OCI-LY7 (cell line): ENCODE results near the gene HSD17B4. TPM values are rescaled to one million over a fixed set of nuclear protein-coding genes. Genes with fewer than 3 reads are reported as not detected.
A peak's percentile ranks its signal among the peaks of the same experiment; 100 is the strongest.

Source experiments
- BruUV-seq: library from RNA; stranded (reverse); fragments of 400-500 nt; replicated peaks from 2 replicates; lab custom pipeline; 2021; lab: Mats Ljungman, UMichigan
- CTCF ChIA-PET: fragments of 300-600 bp; sonication (Branson Sonifier 250); formaldehyde crosslinking; loops from one replicate; lab custom pipeline; 2022; ENCODE audit warnings: antibody characterized with exemption; ENCODE audit not compliant: unreplicated experiment; lab: Charles Lee
- POLR2A ChIA-PET: fragments of 300-600 bp; sonication (Branson Sonifier 250); formaldehyde crosslinking; loops from one replicate; lab custom pipeline; 2022; ENCODE audit warnings: antibody characterized with exemption; lab: Charles Lee
- DNase-seq: peaks from one replicate; pipeline ENCODE4 v3.0.0-alpha.2; 2015; ENCODE audit warnings: low spot score
- H2AFZ ChIP-seq: fragments of 200-600 bp; sonication (generic), shearing (Covaris generic); 2 replicates; pipeline ENCODE4 v1.6.1; 2014; ENCODE audit warnings: mild to moderate bottlenecking, antibody characterized with exemption, low read length, moderate library complexity
- H3K27ac ChIP-seq: fragments of 200-600 bp; sonication (generic); 2 replicates; pipeline ENCODE4 v1.5.1; 2014; ENCODE audit warnings: mixed run types, low read depth, mild to moderate bottlenecking, moderate library complexity, low read length, inconsistent platforms; ENCODE audit not compliant: poor library complexity, severe bottlenecking
- H3K36me3 ChIP-seq: fragments of 200-600 bp; sonication (generic); 2 replicates; pipeline ENCODE4 v1.6.1; 2014; ENCODE audit warnings: mild to moderate bottlenecking, antibody characterized with exemption, low read length, moderate library complexity, mixed read lengths; ENCODE audit not compliant: insufficient read depth
- H3K4me1 ChIP-seq: fragments of 200-600 bp; sonication (generic); 2 replicates; pipeline ENCODE4 v1.5.1; 2014; ENCODE audit warnings: mild to moderate bottlenecking, low read length; ENCODE audit not compliant: insufficient read depth, poor library complexity, severe bottlenecking
- H3K4me2 ChIP-seq: fragments of 200-600 bp; sonication (generic); 2 replicates; pipeline ENCODE4 v1.6.1; 2014; ENCODE audit warnings: mild to moderate bottlenecking, low read length
- H3K4me3 ChIP-seq: fragments of 200-600 bp; sonication (generic); 2 replicates; pipeline ENCODE4 v1.5.1; 2014; ENCODE audit warnings: mild to moderate bottlenecking, low read depth, low read length; ENCODE audit not compliant: poor library complexity, severe bottlenecking
- H3K79me2 ChIP-seq: fragments of 200-600 bp; sonication (generic); 2 replicates; pipeline ENCODE4 v1.6.1; 2016; ENCODE audit warnings: low read depth, mild to moderate bottlenecking, low read length, moderate library complexity, mixed read lengths; ENCODE audit not compliant: insufficient read depth
- H3K9me2 ChIP-seq: fragments of 200-600 bp; sonication (generic); 2 replicates; pipeline ENCODE4 v1.6.1; 2016; ENCODE audit warnings: mild to moderate bottlenecking, low read length, mixed read lengths; ENCODE audit not compliant: insufficient read depth
- H3K9me3 ChIP-seq: fragments of 200-600 bp; sonication (generic); 2 replicates; pipeline ENCODE4 v1.6.1; 2014; ENCODE audit warnings: mild to moderate bottlenecking, mixed run types, low read length, mixed read lengths
- H4K20me1 ChIP-seq: fragments of 200-600 bp; sonication (generic); 2 replicates; pipeline ENCODE4 v1.6.1; 2014; ENCODE audit warnings: mild to moderate bottlenecking, antibody characterized with exemption, low read length, moderate library complexity, mixed read lengths; ENCODE audit not compliant: insufficient read depth
- EZH2phosphoT487 ChIP-seq: fragments of 200-600 bp; sonication (generic); IDR thresholded peaks from 2 replicates; pipeline ENCODE4 v1.6.1; 2018; ENCODE audit warnings: low read depth, borderline replicate concordance, mild to moderate bottlenecking, mixed run types, antibody characterized with exemption, low read length, moderate library complexity, mixed read lengths
- intact Hi-C: fragments of 100-400 bp; cut with micrococcal nuclease; formaldehyde crosslinking; loops from one replicate; pipeline ENCODE4 v1.10.0; 2022; ENCODE audit not compliant: unreplicated experiment
- total RNA-seq, 2 experiments: library from RNA; depleted of rRNA in 1 of 2; stranded (reverse); fragments of >200 nt in 1 of 2; shearing (Covaris generic) in 1 of 2; gene quantifications; 2 replicates each; pipeline ENCODE4 v1.2.3, GENCODE V29; 2014 to 2022
- TF ChIP-seq, protein P1 (sequence below): fragments of 200-600 bp; sonication (generic); conservative IDR thresholded peaks from 2 replicates; pipeline ENCODE4 v1.5.1; 2014; ENCODE audit warnings: mild to moderate bottlenecking, antibody characterized with exemption, low read length, moderate library complexity, mixed read lengths

HSD17B4 gene
- total RNA-seq, 2 experiments from 2014 or later = 55.4 to 145 TPM

DNA sequence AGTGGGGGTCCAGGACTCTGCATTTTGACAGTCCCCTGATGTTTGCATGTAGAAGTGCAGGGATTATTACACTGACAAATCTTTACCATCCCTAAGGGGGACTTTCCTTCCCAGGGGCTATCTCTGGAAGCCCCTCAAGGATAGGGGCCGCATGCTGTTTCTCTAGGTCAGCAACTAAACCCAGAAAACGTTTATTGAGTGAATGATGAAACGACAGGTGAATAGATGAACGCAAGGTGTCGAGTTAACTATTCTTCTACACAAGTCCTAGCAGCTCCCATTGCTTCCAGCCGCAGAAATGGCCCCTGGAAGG, 281 bp upstream of the HSD17B4 start:
- H3K9me2 ChIP-seq = no peaks in the 10 kb centered on the region
- H3K4me2 ChIP-seq = peak overlapping the region; percentile 85
- H3K4me1 ChIP-seq = peaks cover 20% of the 10 kb centered on the region
- ChIA-PET POLR2A (interaction anchor here (1.0 to 1.2 kb wide), 2 partner anchors 84 to 378 kb away, joined by 3 read pairs; no protein-coding TSS in a partner anchor), CTCF (interaction anchor here (0.5 to 0.6 kb wide), 2 partner anchors 446 to 822 kb away, joined by 3 read pairs; no protein-coding TSS in a partner anchor)
- H3K27ac ChIP-seq = no peak overlapping the region
- peaks cover 7% of the 10 kb centered on the region; the same call in 1 of the 2 replicates for H3K79me2 ChIP-seq
- DNase-seq = no peak
- no TSS peak for BruUV-seq
- H4K20me1 ChIP-seq = no peaks in the 10 kb centered on the region
- H2AFZ ChIP-seq = peak overlapping the region; percentile 87
- intact Hi-C loops = loop anchor here (1.0 kb wide), 1 partner anchor 382 kb away; no protein-coding TSS in a partner anchor
- H3K4me3 ChIP-seq = peak overlapping the region; percentile 74
- H3K9me3 ChIP-seq = peaks cover 20% of the 10 kb centered on the region
- no peaks in the 10 kb centered on the region for H3K36me3 ChIP-seq
- TF ChIP-seq EZH2phosphoT487 = no peak
- TF ChIP-seq, protein P1, sequence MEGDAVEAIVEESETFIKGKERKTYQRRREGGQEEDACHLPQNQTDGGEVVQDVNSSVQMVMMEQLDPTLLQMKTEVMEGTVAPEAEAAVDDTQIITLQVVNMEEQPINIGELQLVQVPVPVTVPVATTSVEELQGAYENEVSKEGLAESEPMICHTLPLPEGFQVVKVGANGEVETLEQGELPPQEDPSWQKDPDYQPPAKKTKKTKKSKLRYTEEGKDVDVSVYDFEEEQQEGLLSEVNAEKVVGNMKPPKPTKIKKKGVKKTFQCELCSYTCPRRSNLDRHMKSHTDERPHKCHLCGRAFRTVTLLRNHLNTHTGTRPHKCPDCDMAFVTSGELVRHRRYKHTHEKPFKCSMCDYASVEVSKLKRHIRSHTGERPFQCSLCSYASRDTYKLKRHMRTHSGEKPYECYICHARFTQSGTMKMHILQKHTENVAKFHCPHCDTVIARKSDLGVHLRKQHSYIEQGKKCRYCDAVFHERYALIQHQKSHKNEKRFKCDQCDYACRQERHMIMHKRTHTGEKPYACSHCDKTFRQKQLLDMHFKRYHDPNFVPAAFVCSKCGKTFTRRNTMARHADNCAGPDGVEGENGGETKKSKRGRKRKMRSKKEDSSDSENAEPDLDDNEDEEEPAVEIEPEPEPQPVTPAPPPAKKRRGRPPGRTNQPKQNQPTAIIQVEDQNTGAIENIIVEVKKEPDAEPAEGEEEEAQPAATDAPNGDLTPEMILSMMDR = no peak

- peak overlapping the region; percentile 85 for H3K4me2 ChIP-seq
- peak; percentile 25 for DNase-seq
- TSS peak; percentile 62 for BruUV-seq
- intact Hi-C loops = no loop called here
- H3K4me3 ChIP-seq = peak overlapping the region; percentile 74
- no peaks in the 10 kb centered on the region for H3K9me2 ChIP-seq
- H3K4me1 ChIP-seq = peaks cover 20% of the 10 kb centered on the region
- ChIA-PET CTCF (interaction anchor here (0.5 to 1.0 kb wide), 3 partner anchors 183 to 465 kb away, joined by 3 to 4 read pairs (median 3); no protein-coding TSS in a partner anchor), POLR2A (interaction anchor here (0.6 to 1.3 kb wide), 2 partner anchors 70 to 74 kb away, joined by 4 to 6 read pairs; no protein-coding TSS in a partner anchor)
- peak overlapping the region; percentile 33 for H3K27ac ChIP-seq
- peaks cover 7% of the 10 kb centered on the region; the same call in 1 of the 2 replicates for H3K79me2 ChIP-seq
- H2AFZ ChIP-seq = peak overlapping the region; percentile 87
- peaks cover 20% of the 10 kb centered on the region for H3K9me3 ChIP-seq
- no peak for TF ChIP-seq EZH2phosphoT487
- TF ChIP-seq, protein P1 = no peak
- no peaks in the 10 kb centered on the region for H4K20me1 ChIP-seq
- H3K36me3 ChIP-seq = no peaks in the 10 kb centered on the region
Measured at GRCh38 chr5:119453040-119453373, 710 bp downstream of the HSD17B4 start.

- intact Hi-C loops = no loop called here
- BruUV-seq = no TSS peak
- peak overlapping the region; percentile 85; the same call in 1 of the 2 replicates for H3K4me2 ChIP-seq
Measured at GRCh38 chr5:119454171-119454570, 1.9 kb downstream of the HSD17B4 start.

More at GRCh38 chr5:119454171-119454570, 1.9 kb downstream of the HSD17B4 start:
- H3K9me2 ChIP-seq = no peaks in the 10 kb centered on the region
- no peak overlapping the region for H3K27ac ChIP-seq
- H3K4me1 ChIP-seq = peaks cover 28% of the 10 kb centered on the region
- H2AFZ ChIP-seq = no peak overlapping the region
- peaks cover 19% of the 10 kb centered on the region for H3K9me3 ChIP-seq
- no peak overlapping the region for H3K4me3 ChIP-seq
- ChIA-PET CTCF (no interaction called here), POLR2A (interaction anchor here (0.6 to 1.3 kb wide), 3 partner anchors 9 to 465 kb away, joined by 3 to 6 read pairs (median 4); no protein-coding TSS in a partner anchor)
- H3K36me3 ChIP-seq = no peaks in the 10 kb centered on the region
- no peaks in the 10 kb centered on the region for H4K20me1 ChIP-seq
- no peak for TF ChIP-seq EZH2phosphoT487
- TF ChIP-seq, protein P1 = no peak
- no peak for DNase-seq
- peaks cover 7% of the 10 kb centered on the region; the same call in 1 of the 2 replicates for H3K79me2 ChIP-seq
